ENCODE results near the gene PATJ.

- no peak for TF ChIP-seq CTCF (IDR thresholded peaks at IDR 0.05 in 8 of 11, conservative IDR thresholded peaks at IDR 0.05 in 3 of 11)
- no peak for TF ChIP-seq POLR2A (IDR thresholded peaks at IDR 0.05)
Observed at GRCh38 chr1:61869691-61870109, 127.4 kb downstream of the PATJ start.
